Stimulated activated CD4-positive, alpha-beta T cell treated with anti-CD3 and anti-CD28 coated beads, TNF-alpha, amount 100 ng/mL, for 24 hours (primary cell): ENCODE measurements around the gene PRPF18.

Source experiments
- DNase-seq, 3 experiments: peaks; one replicate each; pipeline ENCODE4 v3.0.0-alpha.2; 2020; ENCODE audit warnings: low read depth in 3 of 3

Gene PRPF18

DNA sequence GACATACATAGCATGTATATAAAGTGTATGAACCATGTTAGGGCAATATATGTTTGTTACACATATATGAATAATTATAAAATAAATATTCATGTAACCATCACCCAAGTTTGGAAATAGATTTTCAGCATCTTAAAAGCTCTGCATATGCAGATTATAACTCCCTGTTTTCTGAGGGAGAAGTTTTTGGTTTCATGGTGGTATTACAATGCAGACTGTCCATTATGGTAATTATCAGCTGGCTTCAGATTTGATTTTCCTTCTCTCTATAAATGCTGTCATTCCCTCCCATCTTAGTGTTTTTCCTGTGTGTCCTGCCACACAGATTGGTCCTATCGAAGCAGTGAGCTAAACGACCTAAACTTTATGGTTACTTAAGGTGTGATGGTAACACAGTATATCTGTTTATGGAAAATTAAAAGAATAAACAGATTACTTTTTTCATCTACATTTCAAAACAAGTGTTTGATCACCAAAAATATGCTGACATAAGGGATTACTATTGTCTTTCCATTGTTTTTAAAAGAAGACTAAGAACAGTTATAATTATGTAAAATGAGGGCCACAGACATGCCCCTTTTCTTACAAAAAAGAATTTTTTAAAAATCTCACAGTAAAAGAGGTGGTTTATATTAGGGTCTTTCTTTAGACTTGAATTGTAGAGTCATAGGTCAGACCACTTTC is 17.7 kb downstream of the PRPF18 start:
- DNase-seq = no peak

DNA sequence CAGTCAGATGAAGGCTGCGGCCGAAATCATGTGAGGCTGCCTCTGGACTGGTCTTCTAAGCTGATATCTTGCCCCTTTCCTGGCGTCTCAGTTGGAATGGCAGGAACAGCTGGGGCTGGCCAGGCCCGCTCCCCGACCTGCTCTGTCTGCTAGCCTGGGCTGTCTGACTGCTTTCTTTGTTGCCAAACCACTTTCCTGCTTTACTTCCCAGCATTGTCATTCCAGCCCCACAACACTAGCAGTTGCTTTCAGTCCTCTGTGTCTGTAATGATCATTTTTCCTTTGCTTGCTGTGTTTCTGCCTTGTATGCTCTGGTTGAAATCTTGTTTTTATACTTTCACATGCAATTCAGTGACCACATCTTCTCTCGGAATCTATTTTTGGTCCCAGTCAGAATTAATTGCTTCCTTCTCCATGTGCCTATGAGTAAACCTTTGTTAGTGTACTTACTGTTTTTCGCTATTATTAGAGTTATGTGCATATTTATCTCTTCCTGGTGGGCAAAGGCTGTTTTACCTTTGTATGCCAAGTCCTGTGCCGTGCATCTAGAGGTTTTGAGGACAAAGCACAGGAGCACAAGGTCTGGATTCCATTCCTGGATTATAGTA is 21.6 kb downstream of the PRPF18 start:
- no peak for DNase-seq

DNA sequence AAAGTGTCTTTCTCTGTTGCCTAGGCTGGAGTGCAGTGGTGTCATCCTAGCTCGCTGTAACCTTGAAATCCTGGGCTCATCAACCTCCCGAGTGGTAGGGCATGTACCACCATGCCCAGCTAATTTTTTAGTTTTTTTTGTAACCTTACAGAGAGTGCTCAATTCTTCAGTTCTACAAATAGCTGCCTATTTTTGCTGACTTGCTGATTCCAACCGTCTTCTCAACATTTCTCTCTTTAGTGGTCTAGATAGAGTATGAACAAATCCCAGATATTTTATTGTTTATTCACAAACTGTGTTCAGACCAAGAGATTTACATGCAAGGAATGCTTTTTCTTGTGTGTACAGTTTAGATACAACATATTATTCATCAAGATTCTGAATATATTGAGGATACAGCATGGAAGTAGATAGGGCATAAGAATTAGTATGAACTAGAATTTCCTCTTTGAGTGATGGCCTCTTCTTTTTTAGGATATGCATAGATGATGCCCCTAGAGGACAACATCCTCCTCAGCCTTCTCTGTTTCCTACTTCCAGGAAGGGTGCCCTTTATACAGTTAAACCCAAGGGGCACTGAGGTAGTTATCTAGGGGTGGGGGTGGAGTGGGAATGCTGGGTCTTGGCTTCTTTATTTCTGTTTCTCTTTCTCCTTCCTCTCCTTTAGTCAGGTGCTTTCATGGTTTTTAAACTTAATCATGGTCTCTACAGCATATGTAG is 26.0 kb downstream of the PRPF18 start:
- no peak for DNase-seq

DNA sequence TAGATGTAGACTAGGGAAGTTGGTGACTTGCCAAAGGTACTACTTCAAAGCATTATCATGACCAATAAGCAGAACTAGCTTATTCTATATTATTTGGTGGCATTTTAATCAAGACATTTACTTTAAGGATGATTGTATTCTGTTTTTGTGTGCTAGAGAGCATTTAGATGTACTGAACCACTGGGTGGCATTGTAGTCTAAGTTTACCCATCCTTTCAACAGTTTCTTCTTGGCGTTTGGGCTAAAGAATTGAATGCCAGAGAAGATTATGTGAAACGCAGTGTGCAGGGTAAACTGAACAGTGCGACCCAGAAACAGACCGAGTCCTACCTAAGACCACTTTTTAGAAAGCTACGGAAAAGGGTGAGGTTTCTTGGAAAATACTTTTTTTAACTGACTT is 26.8 kb downstream of the PRPF18 start:
- no peak for DNase-seq

DNA sequence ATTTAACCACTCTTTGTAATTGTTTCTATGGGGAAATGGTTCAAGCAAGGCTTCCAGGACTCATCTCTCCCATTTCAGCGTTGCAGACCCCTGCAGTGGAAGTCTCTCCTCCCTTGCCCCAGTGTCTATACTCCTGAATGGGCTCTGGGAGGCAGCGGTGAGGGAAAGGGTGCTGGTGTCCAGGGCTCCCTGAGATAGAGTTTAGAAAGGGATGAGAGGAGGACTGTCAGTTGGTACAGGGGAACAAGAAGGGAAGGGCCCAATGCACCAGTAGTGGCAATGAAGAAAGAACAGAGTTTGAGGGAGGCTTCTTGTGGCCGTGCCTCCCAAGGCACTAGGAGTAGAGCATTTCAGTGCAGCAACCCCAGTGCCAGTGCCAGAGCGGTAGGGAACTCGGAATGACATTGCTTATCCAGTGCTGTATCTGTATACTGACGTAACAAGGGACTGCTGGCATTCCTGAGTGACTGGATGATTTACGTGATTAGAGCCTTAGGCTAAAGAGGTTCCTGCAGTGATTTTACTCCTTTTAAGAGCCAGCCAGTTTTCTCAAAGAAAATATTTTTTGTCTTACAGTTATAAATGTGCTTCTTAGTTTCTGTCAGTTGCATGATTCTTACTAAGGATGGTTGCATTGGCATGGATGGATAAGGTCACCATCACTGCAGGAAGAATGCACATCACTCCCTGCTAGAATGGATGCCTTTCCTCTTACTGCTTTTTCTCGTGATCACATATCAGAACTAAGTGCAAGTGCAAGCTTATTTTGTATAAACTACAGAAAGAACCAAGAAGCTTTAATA is 28.0 kb downstream of the PRPF18 start:
- DNase-seq = no peak

DNA sequence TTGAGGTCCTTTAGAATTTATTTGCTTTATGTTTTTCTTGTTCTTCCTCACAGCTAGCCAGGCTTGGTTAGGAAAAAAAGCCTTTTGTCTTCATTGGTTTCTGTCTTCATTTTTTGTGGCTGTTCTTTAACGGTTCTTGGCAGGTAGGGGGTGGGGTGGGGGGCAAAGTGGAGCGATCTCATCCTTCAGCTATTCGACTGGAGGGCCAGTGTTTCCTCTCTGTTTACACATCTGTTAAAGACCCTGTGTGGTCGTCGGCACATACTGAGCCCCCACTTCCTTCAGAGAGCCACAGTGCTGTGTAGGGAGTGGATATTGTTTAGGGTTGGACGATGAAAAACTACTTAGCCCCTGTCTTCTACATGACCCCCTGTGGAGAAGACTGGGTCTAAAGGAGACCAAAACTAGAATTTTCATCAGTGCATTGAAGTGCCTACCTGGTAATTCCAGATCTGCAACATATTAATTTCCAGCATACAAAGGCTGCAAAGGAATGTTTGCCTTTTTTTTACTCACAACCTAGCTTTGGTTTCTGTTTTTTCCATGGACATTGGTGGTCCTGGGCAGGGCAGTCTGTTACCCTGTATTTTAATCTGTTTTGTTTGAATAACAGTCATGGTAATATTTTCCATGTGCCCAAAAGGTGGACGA is 29.0 kb downstream of the PRPF18 start:
- DNase-seq = no peak

DNA sequence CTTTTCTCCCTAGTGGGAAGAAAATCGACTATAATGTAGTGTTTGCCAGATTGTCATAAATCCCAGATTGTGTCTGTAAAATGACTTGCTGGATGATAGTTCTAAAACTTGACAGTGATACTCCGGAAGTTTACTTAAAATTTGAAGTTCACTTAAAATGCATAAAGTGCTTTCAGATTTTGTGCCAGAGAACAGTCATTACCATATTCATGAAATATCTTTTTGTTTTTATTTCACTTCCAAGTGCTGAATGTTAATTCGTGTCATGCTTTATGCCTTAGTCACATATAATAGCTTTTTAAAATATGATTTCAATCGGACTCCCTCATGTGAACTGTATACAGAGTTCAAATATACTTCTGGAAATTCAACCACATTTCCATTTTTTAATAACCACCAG is 30.4 kb downstream of the PRPF18 start:
- no peak for DNase-seq

DNA sequence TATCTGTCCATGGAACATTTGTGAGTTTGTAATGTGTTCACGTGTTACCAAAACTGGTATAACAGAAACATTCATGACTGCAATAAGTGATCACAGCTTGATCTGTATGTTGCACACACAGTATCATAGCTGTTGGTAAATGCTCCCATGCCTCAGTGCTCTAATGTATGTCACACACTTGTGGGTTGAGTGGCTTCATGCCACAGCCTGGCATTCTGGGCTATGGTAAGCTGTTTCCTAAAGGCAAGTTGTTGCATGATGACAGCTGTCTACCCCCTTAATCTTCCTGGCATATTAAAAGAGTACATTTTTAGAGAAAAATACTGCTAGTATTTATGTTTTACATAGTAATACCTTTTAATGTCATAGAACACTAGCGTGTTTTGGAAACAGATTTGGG is 35.2 kb downstream of the PRPF18 start:
- DNase-seq = no peak

- no peak for DNase-seq
These were observed 37.9 kb downstream of the PRPF18 start for GRCh38 chr10:13624630-13625029.

DNA sequence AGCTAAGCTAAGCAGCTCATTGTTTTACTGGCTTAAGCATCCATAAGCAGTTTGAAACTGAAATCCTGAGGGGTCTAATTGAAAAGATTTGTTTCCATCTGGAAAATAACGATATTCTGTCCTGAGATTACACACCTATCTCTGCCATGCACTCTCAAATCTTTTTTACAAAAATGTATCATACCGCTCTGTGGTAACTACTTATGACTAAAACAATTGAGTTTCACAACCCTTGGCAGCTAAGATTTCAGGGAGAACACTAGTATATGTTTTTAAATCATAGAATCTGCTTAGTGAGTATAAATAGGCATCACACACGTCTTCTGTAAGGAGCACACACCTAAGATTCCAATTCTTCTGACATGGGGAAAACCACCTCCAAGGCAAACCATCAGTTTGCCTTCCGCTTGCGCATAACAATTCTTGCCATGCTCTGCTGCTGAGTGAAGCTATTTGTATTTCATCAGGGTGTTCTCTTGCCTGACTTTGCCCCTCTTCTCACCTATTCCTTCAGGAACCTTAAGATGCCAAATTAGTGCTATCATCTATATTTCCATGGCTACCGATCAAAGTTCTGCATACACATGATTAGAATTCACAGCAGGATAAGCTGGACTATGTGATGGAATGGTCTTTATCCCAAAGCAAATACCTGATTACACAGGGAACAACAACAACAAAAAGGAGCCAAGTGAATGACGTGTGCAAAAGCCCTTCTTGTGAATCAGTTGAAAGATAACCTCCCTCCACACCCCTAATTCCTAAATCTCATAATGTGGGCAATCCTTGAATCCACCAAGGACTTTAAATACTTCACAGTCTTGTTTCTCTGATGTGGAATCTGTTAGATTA is 40.9 kb downstream of the PRPF18 start:
- DNase-seq = no peak

- no peak for DNase-seq
These were observed 41.9 kb downstream of the PRPF18 start for GRCh38 chr10:13628661-13629060.

GRCh38 chr10:13629116-13629515 is 42.4 kb downstream of the PRPF18 start:
- no peak for DNase-seq

DNA sequence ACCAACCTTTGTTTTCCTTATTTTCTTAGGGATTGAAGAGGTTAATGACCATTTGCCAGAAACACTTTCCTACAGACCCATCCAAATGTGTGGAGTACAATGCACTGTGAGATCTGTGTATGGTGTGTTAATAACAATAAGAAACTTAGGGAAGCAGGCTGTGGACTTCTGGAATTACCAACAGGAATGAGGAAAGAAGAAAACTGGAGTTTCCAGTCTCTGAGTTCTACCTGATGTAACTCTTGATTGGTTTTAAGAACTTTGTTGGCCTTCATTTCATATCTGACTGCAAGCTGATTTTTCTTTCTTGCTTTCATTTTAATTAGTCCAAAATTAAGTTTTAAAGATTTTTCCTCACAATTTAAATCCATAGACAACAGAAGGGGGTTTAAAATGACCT is 43.5 kb downstream of the PRPF18 start:
- DNase-seq = no peak

- DNase-seq = no peak
These were observed 44.8 kb downstream of the PRPF18 start for GRCh38 chr10:13631594-13631993.

DNA sequence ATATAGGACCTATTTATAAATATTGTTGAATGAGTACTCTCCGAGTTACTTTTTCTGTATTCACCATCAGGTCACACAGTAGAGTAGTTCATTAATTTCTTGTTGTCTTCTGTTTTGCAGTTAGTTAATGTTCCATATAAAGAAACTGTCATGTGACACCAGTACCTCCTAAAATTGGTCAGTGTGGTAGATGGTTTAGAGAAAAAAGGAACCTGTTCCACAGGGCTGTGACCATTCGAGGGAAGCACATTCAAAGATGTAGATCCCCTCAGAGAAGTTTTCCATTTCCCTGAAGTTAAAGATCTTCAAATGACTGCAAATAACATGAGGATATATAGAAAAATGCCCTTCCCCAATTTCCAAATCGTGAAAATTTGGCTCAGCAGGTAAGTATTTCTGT is 45.7 kb downstream of the PRPF18 start:
- DNase-seq = no peak

DNA sequence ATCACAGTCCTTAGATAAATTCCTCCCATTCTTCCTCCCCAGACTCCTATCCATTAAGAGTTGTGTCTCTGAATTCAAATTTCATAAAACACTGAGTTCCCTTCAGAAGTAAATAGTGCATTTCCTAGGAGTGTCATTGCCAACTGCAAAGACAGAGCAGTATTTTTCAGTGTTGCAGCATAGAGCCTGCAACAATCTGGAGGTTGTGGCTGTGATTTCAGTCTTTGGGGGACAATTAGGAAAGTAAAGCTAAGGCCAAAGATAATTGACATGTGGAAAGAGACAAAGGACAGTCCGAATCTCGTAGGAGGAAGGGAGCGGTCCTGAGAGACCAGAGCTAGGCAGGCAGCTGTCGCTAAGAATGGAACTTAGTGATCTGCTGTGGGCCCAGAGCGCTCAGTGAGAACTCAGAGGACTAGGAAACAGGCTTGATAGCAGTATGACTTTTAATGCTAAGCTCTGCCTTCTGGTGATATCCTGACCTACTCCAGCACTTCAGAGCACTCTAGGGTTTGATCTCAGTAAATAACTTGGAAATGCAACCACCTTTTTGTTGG is 46.2 kb downstream of the PRPF18 start:
- no peak for DNase-seq

DNA sequence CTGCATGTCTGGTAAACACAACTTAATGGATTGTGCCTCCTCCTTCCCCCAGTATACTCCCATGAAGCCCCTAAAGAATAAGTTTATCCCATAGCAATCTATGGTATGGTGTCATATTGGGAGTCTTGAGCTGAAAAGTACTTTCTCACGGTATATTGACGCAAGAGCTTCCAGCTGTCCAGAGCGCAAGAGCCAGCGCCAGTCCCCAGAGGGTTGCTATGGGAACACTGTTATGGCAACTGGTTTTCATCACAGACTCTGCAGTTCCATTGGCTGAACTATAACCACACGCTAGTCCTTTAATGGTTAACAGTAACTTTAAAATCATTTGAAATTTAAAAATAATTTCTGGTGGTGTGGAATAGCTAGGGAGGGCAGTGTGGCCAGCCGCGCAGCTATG is 46.9 kb downstream of the PRPF18 start:
- no peak for DNase-seq

DNA sequence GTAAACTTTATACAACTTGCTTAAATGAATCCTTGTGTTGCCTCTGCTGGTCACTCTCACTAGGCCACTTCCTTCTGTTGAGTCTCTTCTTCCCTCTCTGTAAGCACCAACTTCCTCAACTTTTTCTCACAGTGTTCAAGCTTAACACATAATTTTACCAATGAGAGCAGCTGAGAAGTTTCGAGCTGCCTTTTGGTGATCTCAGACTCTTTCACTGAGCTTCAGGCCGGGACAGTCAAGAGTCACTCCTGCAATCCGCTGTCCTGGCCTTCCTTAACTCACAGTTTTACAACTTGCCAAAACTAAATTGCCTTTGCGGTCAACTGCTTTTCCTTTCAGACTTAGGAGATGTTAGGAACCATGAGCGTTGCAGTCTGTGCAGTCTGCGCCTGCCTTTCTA is 47.4 kb downstream of the PRPF18 start:
- DNase-seq = no peak

- DNase-seq = no peak
These were observed 50.0 kb downstream of the PRPF18 start for GRCh38 chr10:13636776-13637175.

GRCh38 chr10:13637303-13637856 is 50.6 kb downstream of the PRPF18 start:
- DNase-seq = no peak
